ENCODE measurements around the gene MPZL3. TPM values are rescaled to one million over a fixed set of nuclear protein-coding genes. Genes with fewer than 3 reads are reported as not detected.

MPZL3 gene
- polyA plus RNA-seq, 1 of the 3 experiments (the other 2 are of a cell fraction), result 0.38 TPM

- ChIA-PET POLR2A (no interaction called here), CTCF (interaction anchor here (0.6 to 1.3 kb wide), 2 partner anchors 10 to 343 kb away, joined by 3 read pairs; no protein-coding TSS in a partner anchor)
- no peaks in the 10 kb centered on the region for H3K4me1 ChIP-seq (ENCODE audit: control insufficient read depth in 1 of 2, insufficient read depth in 2 of 2, low read depth in 1 of 2, low read length in 1 of 2)
Observed at GRCh38 chr11:118219244-118219643, 32.9 kb downstream of the MPZL3 start.

GRCh38 chr11:118217575-118217974 lies 34.6 kb downstream of the MPZL3 start:
- CTCF ChIA-PET, result no interaction called here

More at GRCh38 chr11:118219244-118219643, 32.9 kb downstream of the MPZL3 start:
- Histone ChIP-seq H3K36me3 (replicated peaks in 1 of 2; ENCODE audit: control insufficient read depth in 1 of 2, insufficient read depth in 2 of 2, low read length in 1 of 2) (no peaks in the 10 kb centered on the region), H3K27me3 (ENCODE audit: insufficient read depth) (peaks cover 57% of the 10 kb centered on the region), H3K9me3 (no peaks in the 10 kb centered on the region), H3K4me3 (ENCODE audit: low read depth in 2 of 2, low read length in 1 of 2) (no peak overlapping the region), H4K20me1 (ENCODE audit: insufficient read depth) (no peaks in the 10 kb centered on the region), H3F3A (replicated peaks; ENCODE audit: insufficient read depth) (no peaks in the 10 kb centered on the region), H3K79me2 (ENCODE audit: insufficient read depth) (no peaks in the 10 kb centered on the region), H3K9ac (no peak overlapping the region), H3K9me2 (no peaks in the 10 kb centered on the region), H3K27ac (ENCODE audit: low read depth in 2 of 2, low read length in 1 of 2) (no peak overlapping the region), H2AFZ (ENCODE audit: low read depth) (no peak overlapping the region), H3K4me2 (no peak overlapping the region)
- TF ChIP-seq FOXM1 (IDR thresholded peaks at IDR 0.05; ENCODE audit: low read depth) (no peak), RXRA (IDR thresholded peaks at IDR 0.05; ENCODE audit: borderline replicate concordance, low read depth) (no peak), MAX (IDR thresholded peaks at IDR 0.05; ENCODE audit: low read depth) (no peak), POLR2AphosphoS5 (IDR thresholded peaks at IDR 0.05; ENCODE audit: low read depth, low read length) (no peak)
- DNase-seq, result no peak

More at GRCh38 chr11:118217575-118217974, 34.6 kb downstream of the MPZL3 start:
- Histone ChIP-seq H3K4me2 (no peak overlapping the region), H3K9me2 (no peaks in the 10 kb centered on the region), H3K4me3 (ENCODE audit: low read depth in 2 of 2, low read length in 1 of 2) (no peak overlapping the region), H3K9me3 (no peaks in the 10 kb centered on the region), H3K4me1 (ENCODE audit: control insufficient read depth in 1 of 2, insufficient read depth in 2 of 2, low read depth in 1 of 2, low read length in 1 of 2) (no peaks in the 10 kb centered on the region), H2AFZ (ENCODE audit: low read depth) (no peak overlapping the region), H3K9ac (no peak overlapping the region), H3K79me2 (ENCODE audit: insufficient read depth) (no peaks in the 10 kb centered on the region), H3K36me3 (replicated peaks in 1 of 2; ENCODE audit: control insufficient read depth in 1 of 2, insufficient read depth in 2 of 2, low read length in 1 of 2) (no peaks in the 10 kb centered on the region), H3K27ac (ENCODE audit: low read depth in 2 of 2, low read length in 1 of 2) (no peak overlapping the region), H3K27me3 (ENCODE audit: insufficient read depth) (peaks cover 65% of the 10 kb centered on the region), H4K20me1 (ENCODE audit: insufficient read depth) (no peaks in the 10 kb centered on the region), H3F3A (replicated peaks; ENCODE audit: insufficient read depth) (no peaks in the 10 kb centered on the region)
- DNase-seq, result no peak
- POLR2A ChIA-PET, result no interaction called here
- 35% methylated on average over 3 of the region's 3 CpGs for WGBS (ENCODE audit: low lambda C conversion rate)
- TF ChIP-seq MXI1 (IDR thresholded peaks at IDR 0.05; ENCODE audit: low read depth, low read length) (no peak), RAD21 (IDR thresholded peaks at IDR 0.05; ENCODE audit: low read length) (no peak), TCF12 (IDR thresholded peaks at IDR 0.05) (no peak), CTCF (IDR thresholded peaks at IDR 0.05) (no peak), RXRA (IDR thresholded peaks at IDR 0.05; ENCODE audit: borderline replicate concordance, low read depth) (no peak), TAF1 (IDR thresholded peaks at IDR 0.05; ENCODE audit: borderline replicate concordance, low read depth, low read length) (no peak), SIN3A (IDR thresholded peaks at IDR 0.05; ENCODE audit: borderline replicate concordance, low read depth, low read length) (no peak), USF2 (IDR thresholded peaks at IDR 0.05; ENCODE audit: borderline replicate concordance, low read depth, low read length) (no peak), YY1 (IDR thresholded peaks at IDR 0.05; ENCODE audit: low read depth) (no peak), NFIC (IDR thresholded peaks at IDR 0.05; ENCODE audit: borderline replicate concordance) (no peak), POLR2AphosphoS5 (IDR thresholded peaks at IDR 0.05; ENCODE audit: low read depth, low read length) (no peak), GATA2 (CRISPR knock-in tag; IDR thresholded peaks at IDR 0.05) (no peak), NRF1 (IDR thresholded peaks at IDR 0.05; ENCODE audit: low read depth, low read length) (no peak), REST (IDR thresholded peaks at IDR 0.05; ENCODE audit: low read depth, low read length) (no peak), EP300 (IDR thresholded peaks at IDR 0.05; ENCODE audit: borderline replicate concordance in 1 of 2, low read depth in 1 of 2, low read length in 1 of 2) (no peak), IRF3 (IDR thresholded peaks at IDR 0.05; ENCODE audit: low read depth, low read length) (no peak), MEF2A (IDR thresholded peaks at IDR 0.05; ENCODE audit: borderline replicate concordance, low read depth) (no peak)

All from SK-N-SH (cell line).